Dedifferentiated amniotic fluid mesenchymal stem cell (primary cell): ENCODE results near the gene MRPL42.
"Not testable (repeated sequence)": the region's sequence is repeated elsewhere in the genome, so short reads cannot be mapped to it uniquely, and the experiment has no call there.

Experiments used
- DNase-seq: peaks from one replicate; pipeline ENCODE4 v3.0.0-alpha.2; 2016; ENCODE audit errors: extremely low spot score

The MRPL42 gene

DNA sequence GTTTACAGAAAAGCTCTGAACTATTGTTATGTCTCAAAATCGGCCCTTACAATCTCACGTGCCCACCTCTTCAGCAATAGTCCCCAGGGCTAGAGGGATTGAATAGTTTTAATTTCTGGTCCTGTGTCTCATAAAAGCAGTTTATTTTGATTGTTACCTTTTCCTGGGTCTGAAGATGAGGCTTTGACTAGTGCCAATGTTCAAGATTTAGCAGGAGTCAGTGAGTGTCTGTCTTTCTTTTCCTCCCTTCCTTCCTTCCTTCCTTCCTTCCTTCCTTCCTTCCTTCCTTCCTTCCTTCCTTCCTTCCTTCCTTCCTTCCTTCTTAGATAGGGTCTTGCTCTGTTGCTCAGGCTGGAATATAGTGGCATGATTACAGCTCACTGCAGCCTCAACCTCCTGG is 80.5 kb downstream of the MRPL42 start:
- DNase-seq: no peak

GRCh38 chr12:93549174-93549573 is 81.9 kb downstream of the MRPL42 start:
- no peak for DNase-seq

DNA sequence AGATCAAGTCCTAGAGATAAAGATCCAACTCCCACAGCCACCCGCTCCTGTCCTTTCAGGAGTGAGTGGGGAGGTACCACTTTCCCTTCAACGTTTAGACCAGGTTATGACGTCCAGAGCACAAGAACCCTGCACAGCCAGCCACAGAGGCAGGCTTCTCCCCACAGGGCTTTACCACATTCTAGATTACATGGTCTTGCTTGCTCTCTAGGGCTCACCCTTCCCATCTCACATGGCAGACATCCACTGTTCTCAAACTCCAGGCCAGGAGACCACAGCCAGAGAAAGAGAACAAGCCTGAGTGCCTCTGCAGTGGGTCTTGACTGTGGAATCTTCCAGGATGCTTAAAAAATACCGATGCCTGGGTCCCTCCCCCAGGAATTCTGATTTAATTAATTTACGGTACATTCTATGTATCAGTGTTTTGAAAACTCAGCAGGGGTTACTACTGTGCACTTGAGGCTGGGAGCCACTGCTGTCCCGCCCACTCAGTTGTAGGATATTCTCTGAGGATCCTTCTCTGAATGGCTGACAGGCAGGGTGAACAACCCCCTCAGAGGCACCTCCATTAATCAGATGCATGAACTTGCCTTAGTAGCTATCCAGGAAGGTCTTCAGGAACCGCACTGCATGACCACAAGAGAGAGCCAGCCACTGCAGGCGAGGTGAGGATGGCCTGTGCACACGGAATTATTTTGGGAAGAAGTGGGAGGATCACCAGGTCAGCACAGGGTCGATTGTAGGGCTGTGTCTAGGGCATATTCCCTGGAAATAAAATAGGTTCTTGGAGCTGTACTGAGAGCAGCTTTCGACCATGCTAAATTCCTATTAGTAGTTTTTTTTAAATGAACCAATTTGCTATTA is 83.7 kb downstream of the MRPL42 start:
- no peak for DNase-seq

GRCh38 chr12:93552427-93552826 is 85.1 kb downstream of the MRPL42 start:
- no peak for DNase-seq

DNA sequence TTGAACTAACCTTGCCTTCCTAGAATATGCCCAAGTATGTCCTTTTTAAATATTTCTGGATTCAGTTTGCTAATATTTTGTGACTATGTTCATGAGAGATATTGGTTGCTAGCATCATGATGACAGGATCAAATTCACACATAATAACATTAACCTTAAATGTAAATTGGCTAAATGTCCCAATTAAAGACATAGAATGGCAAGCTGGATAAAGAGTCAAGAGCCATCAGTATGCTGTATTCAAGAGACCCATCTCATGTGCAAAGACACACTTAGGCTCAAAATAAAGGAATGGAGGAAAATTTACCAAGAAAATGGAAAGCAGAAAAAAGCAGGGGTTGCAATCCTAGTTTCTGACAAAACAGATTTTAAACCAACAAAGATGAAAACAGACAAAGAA is 90.6 kb downstream of the MRPL42 start:
- not testable (repeated sequence) for DNase-seq

DNA sequence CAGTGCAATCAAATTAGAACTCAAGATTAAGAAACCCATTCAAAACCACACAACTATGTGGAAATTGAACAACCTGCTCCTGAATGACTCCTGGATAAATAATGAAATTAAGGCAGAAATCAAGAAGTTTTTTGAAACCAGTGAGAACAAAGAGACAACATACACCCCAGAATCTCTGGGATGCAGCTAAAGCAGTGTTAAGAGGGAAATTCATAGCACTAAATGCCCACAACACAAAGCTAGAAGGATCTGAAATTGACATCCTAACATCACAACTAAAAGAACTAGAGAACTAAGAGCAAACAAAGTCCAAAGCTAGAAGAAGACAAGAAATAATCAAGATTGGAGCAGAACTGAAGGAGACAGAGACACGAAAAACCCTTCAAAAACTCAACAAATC is 91.4 kb downstream of the MRPL42 start:
- DNase-seq: not testable (repeated sequence)

DNA sequence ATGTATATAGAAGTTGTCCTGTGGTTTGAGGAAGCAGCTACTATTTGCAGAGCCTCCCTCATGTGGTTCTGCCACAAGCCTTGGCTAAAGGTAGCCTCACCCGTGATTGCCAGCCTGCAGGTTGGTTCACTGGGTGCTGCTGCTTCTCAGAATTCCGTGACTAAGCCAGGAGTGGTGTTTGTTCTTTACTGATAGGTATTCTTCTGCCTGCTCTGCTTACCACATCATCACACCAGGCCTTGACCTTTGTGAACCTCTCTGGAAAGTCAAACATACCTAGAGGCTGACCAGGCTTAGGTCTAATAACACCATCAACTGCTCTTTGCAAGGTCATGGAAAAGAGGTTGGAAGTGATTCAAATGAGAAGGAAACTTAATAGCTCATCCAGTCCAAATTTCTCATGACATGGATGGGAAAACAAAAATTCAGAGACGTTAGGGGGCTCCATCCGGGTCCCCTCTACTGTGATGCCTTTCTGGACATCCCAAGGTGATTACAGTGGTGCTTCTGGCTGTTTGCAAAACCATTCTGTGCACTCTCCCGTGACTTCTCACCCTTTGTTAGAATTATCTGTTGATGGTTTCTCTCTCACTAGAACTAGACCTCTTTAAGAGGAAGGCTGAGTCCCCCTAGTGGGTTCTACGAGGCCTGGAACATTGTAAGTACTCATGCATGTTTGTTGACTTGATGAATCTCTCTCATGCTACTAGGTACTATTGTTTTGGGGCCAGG is 96.7 kb downstream of the MRPL42 start:
- no peak for DNase-seq

DNA sequence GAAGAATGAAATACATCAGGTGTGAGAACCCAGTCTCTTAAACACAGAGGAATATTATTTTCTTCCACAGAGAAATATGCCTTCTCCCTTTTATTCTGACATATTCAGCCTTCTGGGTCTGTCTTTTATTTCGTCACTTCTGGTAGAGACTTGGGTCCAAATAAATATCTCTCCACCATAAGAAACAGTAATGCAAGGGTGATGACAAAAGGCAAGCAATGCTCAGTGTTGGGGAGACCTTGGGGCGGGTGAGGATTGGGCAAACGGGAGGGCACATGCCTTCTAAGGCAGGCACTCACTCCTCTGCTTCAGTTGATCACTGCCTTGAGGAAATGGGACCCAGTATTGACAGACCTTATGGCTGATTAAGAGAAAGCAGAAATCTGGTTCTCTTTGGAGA is 98.4 kb downstream of the MRPL42 start:
- no peak for DNase-seq
